Immature natural killer cell (primary cell): ENCODE data around the gene MAPK8. TPM values are rescaled to one million over a fixed set of nuclear protein-coding genes. Genes with fewer than 3 reads are reported as not detected.

ENCODE experiments used
- DNase-seq, 3 donors: peaks; one replicate each; pipeline ENCODE4 v3.0.0; 2022; ENCODE audit warnings: mixed read lengths in 1 of 3
- H3K27ac Mint-ChIP-seq, 6 donors: one replicate each; pipeline ENCODE4 v1.8.0; 2020; ENCODE audit warnings: mixed read lengths in 6 of 6, mild to moderate bottlenecking in 5 of 6, inconsistent platforms in 4 of 6, moderate library complexity in 3 of 6
- H3K27me3 Mint-ChIP-seq, 3 donors: one replicate each; pipeline ENCODE4 v1.8.0; 2020 to 2021; ENCODE audit warnings: low read depth in 3 of 3, mild to moderate bottlenecking in 3 of 3, mixed read lengths in 3 of 3, moderate library complexity in 3 of 3, inconsistent platforms in 1 of 3
- H3K36me3 Mint-ChIP-seq, 3 donors: one replicate each; pipeline ENCODE4 v1.8.0; 2020; ENCODE audit warnings: mixed read lengths in 3 of 3, inconsistent platforms in 2 of 3, mild to moderate bottlenecking in 2 of 3
- H3K4me1 Mint-ChIP-seq, 2 donors: one replicate each; pipeline ENCODE4 v1.8.0; 2020; ENCODE audit warnings: inconsistent platforms in 2 of 2, mild to moderate bottlenecking in 2 of 2, mixed read lengths in 2 of 2, moderate library complexity in 1 of 2
- H3K4me3 Mint-ChIP-seq, 5 donors: one replicate each; pipeline ENCODE4 v1.8.0; 2020; ENCODE audit warnings: mild to moderate bottlenecking in 5 of 5, mixed read lengths in 5 of 5, inconsistent platforms in 3 of 5, moderate library complexity in 3 of 5
- H3K9me3 Mint-ChIP-seq, 6 donors: one replicate each; pipeline ENCODE4 v1.8.0; 2020; ENCODE audit warnings: mild to moderate bottlenecking in 6 of 6, mixed read lengths in 6 of 6, inconsistent platforms in 4 of 6, moderate library complexity in 3 of 6
- polyA plus RNA-seq, 3 donors: library from polyadenylated mRNA; unstranded; fragments of 300-500 nt; fragmentation: Illumina TruSeq; gene quantifications; one replicate each; pipeline ENCODE4 v1.2.3, GENCODE V29; 2021

MAPK8 gene
- polyA plus RNA-seq, 3 donors from 2014 or later = 14.2 to 20.9 (median 19.5) TPM

GRCh38 chr10:48284811-48285210 is 21.7 kb upstream of the MAPK8 start:
- Mint-ChIP-seq H3K4me3 (no peak overlapping the region), H3K9me3 (peaks cover 2 to 9% (median 8%) of the 10 kb centered on the region in 6 donors), H3K27me3 (peaks cover 0 to 13% (median 6%) of the 10 kb centered on the region in 3 donors), H3K36me3 (no peaks in the 10 kb centered on the region), H3K4me1 (peaks cover 3 to 4% of the 10 kb centered on the region in 2 donors), H3K27ac (no peak overlapping the region)
- no peak for DNase-seq

GRCh38 chr10:48285710-48286109 is 20.8 kb upstream of the MAPK8 start:
- H3K27me3 Mint-ChIP-seq = peaks cover 2 to 12% (median 6%) of the 10 kb centered on the region in 3 donors
- H3K9me3 Mint-ChIP-seq = peaks cover 2 to 9% (median 8%) of the 10 kb centered on the region in 6 donors
- H3K27ac Mint-ChIP-seq = no peak overlapping the region
- no peaks in the 10 kb centered on the region for H3K36me3 Mint-ChIP-seq
- H3K4me1 Mint-ChIP-seq = peaks cover 4 to 8% of the 10 kb centered on the region in 2 donors
- no peak for DNase-seq
- H3K4me3 Mint-ChIP-seq = no peak overlapping the region

GRCh38 chr10:48286356-48286755 is 20.1 kb upstream of the MAPK8 start:
- DNase-seq = no peak
- no peak overlapping the region for H3K27ac Mint-ChIP-seq
- peaks cover 4 to 8% of the 10 kb centered on the region in 2 donors for H3K4me1 Mint-ChIP-seq
- no peaks in the 10 kb centered on the region for H3K36me3 Mint-ChIP-seq
- H3K4me3 Mint-ChIP-seq = no peak overlapping the region
- peaks cover 2 to 12% (median 6%) of the 10 kb centered on the region in 3 donors for H3K27me3 Mint-ChIP-seq
- peaks cover 0 to 5% (median 3%) of the 10 kb centered on the region in 6 donors for H3K9me3 Mint-ChIP-seq

- no peak overlapping the region for H3K27ac Mint-ChIP-seq
- no peaks in the 10 kb centered on the region for H3K36me3 Mint-ChIP-seq
Measured at GRCh38 chr10:48287417-48288391, 18.8 kb upstream of the MAPK8 start.

GRCh38 chr10:48288661-48289060 is 17.8 kb upstream of the MAPK8 start:
- Mint-ChIP-seq H3K27me3 (peaks cover 2 to 12% (median 2%) of the 10 kb centered on the region in 3 donors), H3K27ac (no peak overlapping the region), H3K36me3 (no peaks in the 10 kb centered on the region), H3K4me1 (peaks cover 4 to 8% of the 10 kb centered on the region in 2 donors), H3K9me3 (peaks cover 0 to 3% (median 0%) of the 10 kb centered on the region in 6 donors), H3K4me3 (no peak overlapping the region)
- DNase-seq = no peak

More at GRCh38 chr10:48287417-48288391, 18.8 kb upstream of the MAPK8 start:
- DNase-seq = no peak
- H3K4me1 Mint-ChIP-seq = peaks cover 4 to 8% of the 10 kb centered on the region in 2 donors
- no peak overlapping the region for H3K4me3 Mint-ChIP-seq
- peaks cover 0 to 3% (median 0%) of the 10 kb centered on the region in 6 donors for H3K9me3 Mint-ChIP-seq
- peaks cover 2 to 12% (median 2%) of the 10 kb centered on the region in 3 donors for H3K27me3 Mint-ChIP-seq

GRCh38 chr10:48289501-48290238 is 16.8 kb upstream of the MAPK8 start:
- Mint-ChIP-seq H3K36me3 (no peaks in the 10 kb centered on the region), H3K9me3 (peaks cover 0 to 1% (median 0%) of the 10 kb centered on the region in 6 donors), H3K27ac (no peak overlapping the region), H3K4me1 (peaks cover 4 to 8% of the 10 kb centered on the region in 2 donors), H3K4me3 (no peak overlapping the region), H3K27me3 (peaks cover 2 to 7% (median 2%) of the 10 kb centered on the region in 3 donors)
- DNase-seq = peak in 2 of 3 donors; percentile 16 to 27

- Mint-ChIP-seq H3K27ac (no peak overlapping the region), H3K9me3 (peaks cover 0 to under 1% (median 0%) of the 10 kb centered on the region in 6 donors), H3K4me3 (no peak overlapping the region), H3K27me3 (peaks cover 0 to 7% (median 2%) of the 10 kb centered on the region in 3 donors), H3K36me3 (no peaks in the 10 kb centered on the region), H3K4me1 (peaks cover 4 to 8% of the 10 kb centered on the region in 2 donors)
- no peak for DNase-seq
Measured at GRCh38 chr10:48290286-48290685, 16.2 kb upstream of the MAPK8 start.

GRCh38 chr10:48291190-48291589 is 15.3 kb upstream of the MAPK8 start:
- no peaks in the 10 kb centered on the region for H3K36me3 Mint-ChIP-seq
- H3K27ac Mint-ChIP-seq = no peak overlapping the region
- H3K4me1 Mint-ChIP-seq = peaks cover 4 to 8% of the 10 kb centered on the region in 2 donors
- no peak for DNase-seq
- H3K9me3 Mint-ChIP-seq = no peaks in the 10 kb centered on the region
- peaks cover 0 to 5% (median 2%) of the 10 kb centered on the region in 3 donors for H3K27me3 Mint-ChIP-seq
- no peak overlapping the region for H3K4me3 Mint-ChIP-seq

GRCh38 chr10:48292616-48293015 is 13.9 kb upstream of the MAPK8 start:
- peaks cover 4 to 8% of the 10 kb centered on the region in 2 donors for H3K4me1 Mint-ChIP-seq
- no peaks in the 10 kb centered on the region for H3K36me3 Mint-ChIP-seq
- no peak for DNase-seq
- H3K27ac Mint-ChIP-seq = no peak overlapping the region
- H3K27me3 Mint-ChIP-seq = peaks cover 0 to 2% (median 0%) of the 10 kb centered on the region in 3 donors
- no peaks in the 10 kb centered on the region for H3K9me3 Mint-ChIP-seq
- no peak overlapping the region for H3K4me3 Mint-ChIP-seq

GRCh38 chr10:48294431-48294830 is 12.0 kb upstream of the MAPK8 start:
- H3K4me1 Mint-ChIP-seq = peaks cover 4 to 8% of the 10 kb centered on the region in 2 donors
- H3K9me3 Mint-ChIP-seq = no peaks in the 10 kb centered on the region
- no peak overlapping the region for H3K4me3 Mint-ChIP-seq
- H3K27me3 Mint-ChIP-seq = peaks cover 0 to 2% (median 0%) of the 10 kb centered on the region in 3 donors
- no peak overlapping the region for H3K27ac Mint-ChIP-seq
- no peaks in the 10 kb centered on the region for H3K36me3 Mint-ChIP-seq
- DNase-seq = no peak

GRCh38 chr10:48296576-48297098 is 9.8 kb upstream of the MAPK8 start:
- H3K36me3 Mint-ChIP-seq = no peaks in the 10 kb centered on the region
- no peaks in the 10 kb centered on the region for H3K4me1 Mint-ChIP-seq
- no peak for DNase-seq
- H3K27ac Mint-ChIP-seq = no peak overlapping the region
- no peaks in the 10 kb centered on the region for H3K9me3 Mint-ChIP-seq
- peaks cover 0 to under 1% (median 0%) of the 10 kb centered on the region in 3 donors for H3K27me3 Mint-ChIP-seq
- H3K4me3 Mint-ChIP-seq = no peak overlapping the region

GRCh38 chr10:48299066-48299465 is 7.4 kb upstream of the MAPK8 start:
- Mint-ChIP-seq H3K4me1 (no peaks in the 10 kb centered on the region), H3K4me3 (no peak overlapping the region), H3K27me3 (peaks cover 0 to 1% (median 0%) of the 10 kb centered on the region in 3 donors), H3K27ac (no peak overlapping the region), H3K9me3 (no peaks in the 10 kb centered on the region), H3K36me3 (no peaks in the 10 kb centered on the region)
- no peak for DNase-seq

GRCh38 chr10:48299692-48300091 is 6.8 kb upstream of the MAPK8 start:
- DNase-seq = no peak
- H3K27me3 Mint-ChIP-seq = peaks cover 0 to 1% (median 0%) of the 10 kb centered on the region in 3 donors
- no peak overlapping the region for H3K27ac Mint-ChIP-seq
- H3K4me1 Mint-ChIP-seq = no peaks in the 10 kb centered on the region
- H3K36me3 Mint-ChIP-seq = no peaks in the 10 kb centered on the region
- H3K4me3 Mint-ChIP-seq = no peak overlapping the region
- H3K9me3 Mint-ChIP-seq = no peaks in the 10 kb centered on the region
